WTC11 (cell line): ENCODE data around the gene NAV2. TPM values are rescaled to one million over a fixed set of nuclear protein-coding genes. Genes with fewer than 3 reads are reported as not detected.

Experiments
- ATAC-seq: fragments of 200-7000 bp; cut with Tn5 transposase; 2 replicates; pipeline ENCODE4 v1.10.0; 2021; ENCODE audit warnings: mild to moderate bottlenecking, moderate library complexity
- CTCF ChIA-PET: fragments of 300-600 bp; sonication (Branson Sonifier 250); formaldehyde crosslinking; loops from one replicate; lab custom pipeline; 2021; ENCODE audit warnings: antibody characterized with exemption; lab: Charles Lee
- POLR2A ChIA-PET: fragments of 350-600 bp; sonication (Branson Sonifier 250); formaldehyde crosslinking; loops from one replicate; lab custom pipeline; 2021; ENCODE audit warnings: antibody characterized with exemption; lab: Charles Lee
- DNase-seq: peaks from one replicate; pipeline ENCODE4 v3.0.0; 2021; ENCODE audit warnings: low spot score
- H3K27ac Mint-ChIP-seq: 2 replicates; pipeline ENCODE4 v1.8.0; 2021; ENCODE audit warnings: mixed read lengths
- H3K27me3 Mint-ChIP-seq: 2 replicates; pipeline ENCODE4 v1.8.0; 2021; ENCODE audit warnings: low read depth, mild to moderate bottlenecking, moderate library complexity, mixed read lengths
- H3K36me3 Mint-ChIP-seq: 2 replicates; pipeline ENCODE4 v1.8.0; 2021; ENCODE audit warnings: mixed read lengths
- H3K4me1 Mint-ChIP-seq: 2 replicates; pipeline ENCODE4 v1.8.0; 2022; ENCODE audit warnings: mixed read lengths
- H3K4me3 Mint-ChIP-seq: 2 replicates; pipeline ENCODE4 v1.8.0; 2021; ENCODE audit warnings: mild to moderate bottlenecking, moderate library complexity, mixed read lengths
- H3K9me3 Mint-ChIP-seq: 2 replicates; pipeline ENCODE4 v1.8.0; 2021; ENCODE audit warnings: mixed read lengths
- ATF1 ChIP-seq: sonication (generic); formaldehyde crosslinking; IDR thresholded peaks from 2 replicates; pipeline ENCODE4 v1.8.1; 2023; ENCODE audit warnings: mild to moderate bottlenecking, moderate library complexity, missing genetic modification reagents
- CREM ChIP-seq: sonication (generic); formaldehyde crosslinking; IDR thresholded peaks from 2 replicates; pipeline ENCODE4 v1.8.1; 2022; ENCODE audit warnings: mild to moderate bottlenecking, missing genetic modification reagents, moderate library complexity
- ETV6 ChIP-seq: sonication (generic); formaldehyde crosslinking; IDR thresholded peaks from 2 replicates; pipeline ENCODE4 v1.8.1; 2022; ENCODE audit warnings: mild to moderate bottlenecking, missing genetic modification reagents
- FOXJ3 ChIP-seq: sonication (generic); formaldehyde crosslinking; IDR thresholded peaks from 2 replicates; pipeline ENCODE4 v1.9.0; 2021; ENCODE audit warnings: missing genetic modification reagents, mild to moderate bottlenecking, borderline replicate concordance
- JAZF1 ChIP-seq: fragments of 250-450 bp; sonication (Bioruptor Pico); IDR thresholded peaks from 2 replicates; pipeline ENCODE4 v1.9.0; 2021; ENCODE audit warnings: moderate library complexity, mild to moderate bottlenecking, inconsistent platforms
- MLX ChIP-seq: sonication (generic); formaldehyde crosslinking; IDR thresholded peaks from 2 replicates; pipeline ENCODE4 v1.8.1; 2023; ENCODE audit warnings: mild to moderate bottlenecking, missing genetic modification reagents, moderate library complexity
- NFE2L1 ChIP-seq: sonication (generic); formaldehyde crosslinking; IDR thresholded peaks from 2 replicates; pipeline ENCODE4 v1.8.1; 2023; ENCODE audit warnings: missing genetic modification reagents
- RELA ChIP-seq: sonication (generic); formaldehyde crosslinking; IDR thresholded peaks from 2 replicates; pipeline ENCODE4 v1.8.1; 2022; ENCODE audit warnings: missing genetic modification reagents, mild to moderate bottlenecking, borderline replicate concordance
- RORB ChIP-seq: fragments of 250-450 bp; sonication (Bioruptor Pico); IDR thresholded peaks from 2 replicates; pipeline ENCODE4 v1.9.0; 2021; ENCODE audit warnings: mild to moderate bottlenecking
- ZMAT4 ChIP-seq: fragments of 250-450 bp; sonication (Bioruptor Pico); IDR thresholded peaks from 2 replicates; pipeline ENCODE4 v1.9.0; 2021; ENCODE audit warnings: mild to moderate bottlenecking
- ZNF219 ChIP-seq: sonication (generic); formaldehyde crosslinking; IDR thresholded peaks from 2 replicates; pipeline ENCODE4 v1.8.0; 2023; ENCODE audit warnings: missing genetic modification reagents, mild to moderate bottlenecking, borderline replicate concordance
- ZNF281 ChIP-seq: sonication (generic); formaldehyde crosslinking; IDR thresholded peaks from 2 replicates; pipeline ENCODE4 v1.8.0; 2023; ENCODE audit warnings: mild to moderate bottlenecking, missing genetic modification reagents
- ZNF396 ChIP-seq: fragments of 250-450 bp; sonication (Bioruptor Pico); IDR thresholded peaks from 2 replicates; pipeline ENCODE4 v1.8.0; 2021; ENCODE audit warnings: mild to moderate bottlenecking, moderate library complexity, borderline replicate concordance
- ZNF512 ChIP-seq: sonication (generic); formaldehyde crosslinking; IDR thresholded peaks from 2 replicates; pipeline ENCODE4 v1.8.1; 2022; ENCODE audit warnings: missing genetic modification reagents, borderline replicate concordance
- total RNA-seq: library from RNA; stranded (reverse); gene quantifications from 3 replicates; pipeline ENCODE4 v1.2.3, GENCODE V29; 2021
- TF ChIP-seq, protein P1 (sequence below): sonication (generic); formaldehyde crosslinking; IDR thresholded peaks from 2 replicates; pipeline ENCODE4 v1.8.1; 2022; ENCODE audit warnings: low read depth, missing genetic modification reagents, borderline replicate concordance
- TF ChIP-seq, protein P2 (sequence below): fragments of 250-450 bp; sonication (Bioruptor Pico); IDR thresholded peaks from 2 replicates; pipeline ENCODE4 v1.8.0; 2021; ENCODE audit warnings: mild to moderate bottlenecking
- TF ChIP-seq, protein P3 (sequence below): sonication (generic); formaldehyde crosslinking; IDR thresholded peaks from 2 replicates; pipeline ENCODE4 v1.8.0; 2022; ENCODE audit warnings: missing genetic modification reagents
- TF ChIP-seq, protein P4 (sequence below): sonication (generic); formaldehyde crosslinking; IDR thresholded peaks from 2 replicates; pipeline ENCODE4 v1.8.1; 2023; ENCODE audit warnings: mild to moderate bottlenecking, missing genetic modification reagents
- TF ChIP-seq, protein P5 (sequence below): fragments of 250-450 bp; sonication (Bioruptor Pico); IDR thresholded peaks from 2 replicates; pipeline ENCODE4 v2.1.2; 2022; ENCODE audit warnings: mild to moderate bottlenecking, moderate library complexity

NAV2 gene
- total RNA-seq, 1 experiment from 2014 or later = 42.8 TPM

DNA sequence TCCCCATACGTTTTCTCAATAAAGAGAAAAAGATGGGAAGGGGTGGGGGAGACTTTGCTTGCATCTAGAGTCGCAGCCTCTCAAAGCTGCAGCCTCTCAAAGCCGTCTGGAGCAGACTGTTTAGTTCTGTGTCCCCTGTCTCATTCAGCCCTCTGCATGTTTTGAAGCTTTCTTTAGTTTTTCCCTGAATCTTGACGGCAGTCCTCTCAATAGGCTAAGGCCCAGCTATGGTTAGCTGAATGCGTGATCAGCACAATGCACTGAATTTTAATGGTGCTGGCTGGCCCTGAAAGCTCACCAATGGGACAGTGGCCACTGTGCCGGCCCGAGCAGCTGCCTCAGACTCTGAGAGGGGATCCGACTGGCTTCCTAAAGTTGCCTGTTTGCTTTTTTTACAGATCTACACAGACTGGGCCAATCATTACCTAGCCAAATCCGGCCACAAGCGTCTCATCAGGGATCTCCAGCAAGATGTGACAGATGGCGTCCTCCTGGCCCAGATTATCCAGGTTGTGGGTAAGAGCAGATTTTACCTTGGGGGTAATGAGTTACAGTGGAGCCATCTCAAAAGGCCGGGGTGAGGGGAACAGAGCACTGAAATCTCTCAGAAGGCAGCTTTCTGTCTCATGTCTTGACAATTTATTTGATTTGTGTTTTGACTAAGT is 119.6 kb downstream of the NAV2 start (continued):
- TF ChIP-seq RORB (CRISPR knock-in tag) = no peak
- no peak for TF ChIP-seq ETV6 (CRISPR knock-in tag)
- no peak for TF ChIP-seq ZMAT4

DNA sequence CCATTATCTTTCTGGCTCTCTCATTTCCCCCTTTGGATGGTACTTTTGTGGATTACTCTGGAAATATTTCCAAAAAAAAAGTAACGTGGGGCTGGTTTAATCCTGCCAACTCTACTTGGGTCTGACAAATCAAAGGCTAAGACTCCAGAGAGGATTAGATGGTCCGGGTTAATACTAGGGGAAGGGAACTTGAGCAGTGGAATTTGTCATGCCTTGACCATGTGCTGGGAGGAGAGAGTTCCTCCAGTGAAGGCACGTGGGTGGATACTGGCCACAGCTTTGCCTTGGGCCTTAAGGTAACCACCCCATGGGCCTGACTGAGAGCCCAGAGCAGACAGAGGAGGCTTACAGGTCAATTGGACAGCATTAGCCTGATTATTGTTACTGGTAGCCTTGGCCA is 120.3 kb downstream of the NAV2 start:
- Mint-ChIP-seq H3K4me1 (peaks cover 43% of the 10 kb centered on the region), H3K27ac (peak overlapping the region; percentile 38; the same call in 1 of the 2 replicates), H3K27me3 (no peaks in the 10 kb centered on the region), H3K9me3 (peaks cover 15% of the 10 kb centered on the region), H3K36me3 (peaks cover 39% of the 10 kb centered on the region), H3K4me3 (no peak overlapping the region)
- ChIA-PET CTCF (interaction anchor here (0.9 kb wide), 1 partner anchor 70 kb away, joined by 3 read pairs; no protein-coding TSS in a partner anchor), POLR2A (interaction anchor here (1.3 kb wide), 1 partner anchor 15 kb away, joined by 4 read pairs; no protein-coding TSS in a partner anchor)
- no peak for DNase-seq
- ATAC-seq = no peak
- no peak for TF ChIP-seq MLX (CRISPR knock-in tag)
- TF ChIP-seq, protein P1, sequence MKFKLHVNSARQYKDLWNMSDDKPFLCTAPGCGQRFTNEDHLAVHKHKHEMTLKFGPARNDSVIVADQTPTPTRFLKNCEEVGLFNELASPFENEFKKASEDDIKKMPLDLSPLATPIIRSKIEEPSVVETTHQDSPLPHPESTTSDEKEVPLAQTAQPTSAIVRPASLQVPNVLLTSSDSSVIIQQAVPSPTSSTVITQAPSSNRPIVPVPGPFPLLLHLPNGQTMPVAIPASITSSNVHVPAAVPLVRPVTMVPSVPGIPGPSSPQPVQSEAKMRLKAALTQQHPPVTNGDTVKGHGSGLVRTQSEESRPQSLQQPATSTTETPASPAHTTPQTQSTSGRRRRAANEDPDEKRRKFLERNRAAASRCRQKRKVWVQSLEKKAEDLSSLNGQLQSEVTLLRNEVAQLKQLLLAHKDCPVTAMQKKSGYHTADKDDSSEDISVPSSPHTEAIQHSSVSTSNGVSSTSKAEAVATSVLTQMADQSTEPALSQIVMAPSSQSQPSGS = no peak
- TF ChIP-seq RELA = no peak
- TF ChIP-seq, protein P2, sequence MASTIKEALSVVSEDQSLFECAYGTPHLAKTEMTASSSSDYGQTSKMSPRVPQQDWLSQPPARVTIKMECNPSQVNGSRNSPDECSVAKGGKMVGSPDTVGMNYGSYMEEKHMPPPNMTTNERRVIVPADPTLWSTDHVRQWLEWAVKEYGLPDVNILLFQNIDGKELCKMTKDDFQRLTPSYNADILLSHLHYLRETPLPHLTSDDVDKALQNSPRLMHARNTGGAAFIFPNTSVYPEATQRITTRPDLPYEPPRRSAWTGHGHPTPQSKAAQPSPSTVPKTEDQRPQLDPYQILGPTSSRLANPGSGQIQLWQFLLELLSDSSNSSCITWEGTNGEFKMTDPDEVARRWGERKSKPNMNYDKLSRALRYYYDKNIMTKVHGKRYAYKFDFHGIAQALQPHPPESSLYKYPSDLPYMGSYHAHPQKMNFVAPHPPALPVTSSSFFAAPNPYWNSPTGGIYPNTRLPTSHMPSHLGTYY = no peak
- no peak for TF ChIP-seq FOXJ3 (CRISPR knock-in tag)
- no peak for TF ChIP-seq NFE2L1 (CRISPR knock-in tag)
- TF ChIP-seq, protein P3, sequence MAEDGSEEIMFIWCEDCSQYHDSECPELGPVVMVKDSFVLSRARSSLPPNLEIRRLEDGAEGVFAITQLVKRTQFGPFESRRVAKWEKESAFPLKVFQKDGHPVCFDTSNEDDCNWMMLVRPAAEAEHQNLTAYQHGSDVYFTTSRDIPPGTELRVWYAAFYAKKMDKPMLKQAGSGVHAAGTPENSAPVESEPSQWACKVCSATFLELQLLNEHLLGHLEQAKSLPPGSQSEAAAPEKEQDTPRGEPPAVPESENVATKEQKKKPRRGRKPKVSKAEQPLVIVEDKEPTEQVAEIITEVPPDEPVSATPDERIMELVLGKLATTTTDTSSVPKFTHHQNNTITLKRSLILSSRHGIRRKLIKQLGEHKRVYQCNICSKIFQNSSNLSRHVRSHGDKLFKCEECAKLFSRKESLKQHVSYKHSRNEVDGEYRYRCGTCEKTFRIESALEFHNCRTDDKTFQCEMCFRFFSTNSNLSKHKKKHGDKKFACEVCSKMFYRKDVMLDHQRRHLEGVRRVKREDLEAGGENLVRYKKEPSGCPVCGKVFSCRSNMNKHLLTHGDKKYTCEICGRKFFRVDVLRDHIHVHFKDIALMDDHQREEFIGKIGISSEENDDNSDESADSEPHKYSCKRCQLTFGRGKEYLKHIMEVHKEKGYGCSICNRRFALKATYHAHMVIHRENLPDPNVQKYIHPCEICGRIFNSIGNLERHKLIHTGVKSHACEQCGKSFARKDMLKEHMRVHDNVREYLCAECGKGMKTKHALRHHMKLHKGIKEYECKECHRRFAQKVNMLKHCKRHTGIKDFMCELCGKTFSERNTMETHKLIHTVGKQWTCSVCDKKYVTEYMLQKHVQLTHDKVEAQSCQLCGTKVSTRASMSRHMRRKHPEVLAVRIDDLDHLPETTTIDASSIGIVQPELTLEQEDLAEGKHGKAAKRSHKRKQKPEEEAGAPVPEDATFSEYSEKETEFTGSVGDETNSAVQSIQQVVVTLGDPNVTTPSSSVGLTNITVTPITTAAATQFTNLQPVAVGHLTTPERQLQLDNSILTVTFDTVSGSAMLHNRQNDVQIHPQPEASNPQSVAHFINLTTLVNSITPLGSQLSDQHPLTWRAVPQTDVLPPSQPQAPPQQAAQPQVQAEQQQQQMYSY (CRISPR knock-in tag) = no peak
- TF ChIP-seq ZNF512 (CRISPR knock-in tag) = no peak
- no peak for TF ChIP-seq ZNF219 (CRISPR knock-in tag)
- TF ChIP-seq JAZF1 (CRISPR knock-in tag) = no peak
- TF ChIP-seq RORB (CRISPR knock-in tag) = no peak
- TF ChIP-seq, protein P4, sequence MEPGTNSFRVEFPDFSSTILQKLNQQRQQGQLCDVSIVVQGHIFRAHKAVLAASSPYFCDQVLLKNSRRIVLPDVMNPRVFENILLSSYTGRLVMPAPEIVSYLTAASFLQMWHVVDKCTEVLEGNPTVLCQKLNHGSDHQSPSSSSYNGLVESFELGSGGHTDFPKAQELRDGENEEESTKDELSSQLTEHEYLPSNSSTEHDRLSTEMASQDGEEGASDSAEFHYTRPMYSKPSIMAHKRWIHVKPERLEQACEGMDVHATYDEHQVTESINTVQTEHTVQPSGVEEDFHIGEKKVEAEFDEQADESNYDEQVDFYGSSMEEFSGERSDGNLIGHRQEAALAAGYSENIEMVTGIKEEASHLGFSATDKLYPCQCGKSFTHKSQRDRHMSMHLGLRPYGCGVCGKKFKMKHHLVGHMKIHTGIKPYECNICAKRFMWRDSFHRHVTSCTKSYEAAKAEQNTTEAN (CRISPR knock-in tag) = no peak
- no peak for TF ChIP-seq ATF1 (CRISPR knock-in tag)
- TF ChIP-seq, protein P5, sequence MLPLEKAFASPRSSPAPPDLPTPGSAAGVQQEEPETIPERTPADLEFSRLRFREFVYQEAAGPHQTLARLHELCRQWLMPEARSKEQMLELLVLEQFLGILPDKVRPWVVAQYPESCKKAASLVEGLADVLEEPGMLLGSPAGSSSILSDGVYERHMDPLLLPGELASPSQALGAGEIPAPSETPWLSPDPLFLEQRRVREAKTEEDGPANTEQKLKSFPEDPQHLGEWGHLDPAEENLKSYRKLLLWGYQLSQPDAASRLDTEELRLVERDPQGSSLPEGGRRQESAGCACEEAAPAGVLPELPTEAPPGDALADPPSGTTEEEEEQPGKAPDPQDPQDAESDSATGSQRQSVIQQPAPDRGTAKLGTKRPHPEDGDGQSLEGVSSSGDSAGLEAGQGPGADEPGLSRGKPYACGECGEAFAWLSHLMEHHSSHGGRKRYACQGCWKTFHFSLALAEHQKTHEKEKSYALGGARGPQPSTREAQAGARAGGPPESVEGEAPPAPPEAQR (CRISPR knock-in tag) = no peak
- TF ChIP-seq ZNF396 (CRISPR knock-in tag) = no peak
- no peak for TF ChIP-seq ZMAT4
- no peak for TF ChIP-seq CREM (CRISPR knock-in tag)
- no peak for TF ChIP-seq ZNF281
